ENCODE results near the gene MRM1. TPM values are rescaled to one million over a fixed set of nuclear protein-coding genes. Genes with fewer than 3 reads are reported as not detected.

The MRM1 gene
- total RNA-seq, 1 experiment from 2014 or later, result 10.0 TPM

DNA sequence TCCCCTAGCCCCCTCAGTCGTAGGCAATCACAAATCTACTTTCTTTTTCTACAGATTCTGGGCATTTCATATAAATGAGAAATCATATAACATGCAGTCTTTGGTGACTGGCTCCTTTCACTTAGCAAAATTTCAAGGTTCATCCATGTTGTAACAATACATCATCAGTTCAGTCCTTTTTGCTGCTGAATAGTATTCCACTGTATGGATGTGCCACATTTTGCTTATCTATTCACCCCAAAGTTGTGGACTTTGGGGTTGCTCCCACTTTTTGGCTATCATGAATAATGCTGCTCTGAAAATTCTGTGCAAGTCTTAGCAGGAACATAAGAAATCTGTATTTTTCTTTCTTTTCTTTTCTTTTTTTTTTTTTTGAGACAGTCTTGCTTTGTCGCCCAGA is 39.0 kb downstream of the MRM1 start:
- Mint-ChIP-seq H3K36me3 (ENCODE audit: insufficient read depth, unreplicated experiment) (no peaks in the 10 kb centered on the region), H3K4me3 (ENCODE audit: unreplicated experiment) (no peak overlapping the region), H3K9me3 (ENCODE audit: unreplicated experiment) (no peaks in the 10 kb centered on the region), H3K27me3 (ENCODE audit: insufficient read depth, unreplicated experiment) (peaks cover 96% of the 10 kb centered on the region), H3K4me1 (ENCODE audit: insufficient read depth, unreplicated experiment) (no peaks in the 10 kb centered on the region), H3K27ac (ENCODE audit: low read depth, unreplicated experiment) (no peak overlapping the region)
- ChIA-PET POLR2A (no interaction called here), CTCF (interaction anchor here (2.8 kb wide), 1 partner anchor 407 kb away, joined by 13 read pairs; no protein-coding TSS in a partner anchor)
- no TSS peak for BruUV-seq (replicated peaks)
- intact Hi-C loops (cut with micrococcal nuclease), result no loop called here
- TF ChIP-seq, protein P1, sequence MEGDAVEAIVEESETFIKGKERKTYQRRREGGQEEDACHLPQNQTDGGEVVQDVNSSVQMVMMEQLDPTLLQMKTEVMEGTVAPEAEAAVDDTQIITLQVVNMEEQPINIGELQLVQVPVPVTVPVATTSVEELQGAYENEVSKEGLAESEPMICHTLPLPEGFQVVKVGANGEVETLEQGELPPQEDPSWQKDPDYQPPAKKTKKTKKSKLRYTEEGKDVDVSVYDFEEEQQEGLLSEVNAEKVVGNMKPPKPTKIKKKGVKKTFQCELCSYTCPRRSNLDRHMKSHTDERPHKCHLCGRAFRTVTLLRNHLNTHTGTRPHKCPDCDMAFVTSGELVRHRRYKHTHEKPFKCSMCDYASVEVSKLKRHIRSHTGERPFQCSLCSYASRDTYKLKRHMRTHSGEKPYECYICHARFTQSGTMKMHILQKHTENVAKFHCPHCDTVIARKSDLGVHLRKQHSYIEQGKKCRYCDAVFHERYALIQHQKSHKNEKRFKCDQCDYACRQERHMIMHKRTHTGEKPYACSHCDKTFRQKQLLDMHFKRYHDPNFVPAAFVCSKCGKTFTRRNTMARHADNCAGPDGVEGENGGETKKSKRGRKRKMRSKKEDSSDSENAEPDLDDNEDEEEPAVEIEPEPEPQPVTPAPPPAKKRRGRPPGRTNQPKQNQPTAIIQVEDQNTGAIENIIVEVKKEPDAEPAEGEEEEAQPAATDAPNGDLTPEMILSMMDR (IDR thresholded peaks at IDR 0.05; ENCODE audit: unreplicated experiment), result no peak
- DNase-seq (ENCODE audit: unreplicated experiment), result no peak

DNA sequence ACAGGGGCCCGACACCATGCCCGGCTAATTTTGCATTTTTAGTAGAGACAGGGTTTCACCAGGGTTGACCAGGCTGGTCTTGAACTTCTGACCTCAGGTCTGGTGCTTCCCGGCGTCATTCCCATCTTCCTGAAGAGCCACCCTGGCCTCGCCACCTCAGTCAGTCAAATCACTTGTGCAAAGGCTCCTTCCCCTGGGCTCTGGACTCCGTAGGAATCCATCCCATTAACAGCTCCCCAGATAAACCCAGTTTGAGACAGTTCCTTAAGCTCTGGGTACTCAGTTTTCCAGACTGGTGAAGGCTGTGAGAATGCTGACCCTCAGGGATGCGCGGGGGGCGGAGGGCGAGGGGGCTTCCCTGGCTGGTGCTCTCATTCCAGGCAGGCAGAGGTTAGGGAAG is 39.5 kb downstream of the MRM1 start:
- DNase-seq (ENCODE audit: unreplicated experiment), result no peak
- CTCF ChIA-PET, result interaction anchor here (2.8 kb wide), 1 partner anchor 406 kb away, joined by 13 read pairs; no protein-coding TSS in a partner anchor
- POLR2A ChIA-PET, result no interaction called here
- intact Hi-C loops (cut with micrococcal nuclease), result no loop called here
- H3K4me3 Mint-ChIP-seq (ENCODE audit: unreplicated experiment), result no peak overlapping the region
- peaks cover 97% of the 10 kb centered on the region for H3K27me3 Mint-ChIP-seq (ENCODE audit: insufficient read depth, unreplicated experiment)
- no peaks in the 10 kb centered on the region for H3K4me1 Mint-ChIP-seq (ENCODE audit: insufficient read depth, unreplicated experiment)
- no peaks in the 10 kb centered on the region for H3K9me3 Mint-ChIP-seq (ENCODE audit: unreplicated experiment)
- H3K27ac Mint-ChIP-seq (ENCODE audit: low read depth, unreplicated experiment), result no peak overlapping the region
- no TSS peak for BruUV-seq (replicated peaks)
- no peaks in the 10 kb centered on the region for H3K36me3 Mint-ChIP-seq (ENCODE audit: insufficient read depth, unreplicated experiment)
- TF ChIP-seq, protein P1 (IDR thresholded peaks at IDR 0.05; ENCODE audit: unreplicated experiment), result no peak

DNA sequence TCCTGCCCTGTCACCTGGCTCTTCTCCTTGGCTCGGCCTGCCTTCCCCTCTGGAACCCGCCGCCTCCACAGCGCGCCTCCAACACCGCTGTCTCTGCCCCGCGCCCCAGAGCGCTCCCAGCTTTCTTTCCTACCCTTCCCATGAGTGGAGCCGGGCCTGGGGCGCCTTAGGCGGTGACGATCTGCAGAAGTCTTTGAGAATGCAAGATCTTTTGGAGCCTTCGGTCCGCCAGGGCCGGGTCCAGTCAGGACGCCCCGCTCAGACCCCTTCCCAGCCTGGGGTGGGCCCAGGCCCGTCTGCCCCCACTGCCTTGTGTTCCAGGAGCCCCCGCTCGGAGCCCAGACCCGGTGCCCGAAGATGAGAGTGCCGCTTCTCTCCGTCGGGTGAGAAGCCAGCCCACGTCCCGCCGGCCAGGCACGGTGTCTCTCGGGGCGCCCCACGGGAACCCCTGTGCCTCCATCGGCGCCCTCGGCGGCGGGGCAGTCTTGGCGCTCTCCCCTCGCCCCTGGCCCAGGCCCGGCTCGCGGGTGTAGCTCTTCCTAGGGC is 40.0 kb downstream of the MRM1 start:
- H3K27me3 Mint-ChIP-seq (ENCODE audit: insufficient read depth, unreplicated experiment), result peaks cover 100% of the 10 kb centered on the region
- POLR2A ChIA-PET, result no interaction called here
- DNase-seq (ENCODE audit: unreplicated experiment), result no peak
- H3K36me3 Mint-ChIP-seq (ENCODE audit: insufficient read depth, unreplicated experiment), result no peaks in the 10 kb centered on the region
- H3K27ac Mint-ChIP-seq (ENCODE audit: low read depth, unreplicated experiment), result no peak overlapping the region
- CTCF ChIA-PET, result no interaction called here
- H3K9me3 Mint-ChIP-seq (ENCODE audit: unreplicated experiment), result no peaks in the 10 kb centered on the region
- no TSS peak for BruUV-seq (replicated peaks)
- intact Hi-C loops (cut with micrococcal nuclease), result no loop called here
- TF ChIP-seq, protein P1 (IDR thresholded peaks at IDR 0.05; ENCODE audit: unreplicated experiment), result no peak
- peak overlapping the region; percentile 35 for H3K4me3 Mint-ChIP-seq (ENCODE audit: unreplicated experiment)
- H3K4me1 Mint-ChIP-seq (ENCODE audit: insufficient read depth, unreplicated experiment), result no peaks in the 10 kb centered on the region

DNA sequence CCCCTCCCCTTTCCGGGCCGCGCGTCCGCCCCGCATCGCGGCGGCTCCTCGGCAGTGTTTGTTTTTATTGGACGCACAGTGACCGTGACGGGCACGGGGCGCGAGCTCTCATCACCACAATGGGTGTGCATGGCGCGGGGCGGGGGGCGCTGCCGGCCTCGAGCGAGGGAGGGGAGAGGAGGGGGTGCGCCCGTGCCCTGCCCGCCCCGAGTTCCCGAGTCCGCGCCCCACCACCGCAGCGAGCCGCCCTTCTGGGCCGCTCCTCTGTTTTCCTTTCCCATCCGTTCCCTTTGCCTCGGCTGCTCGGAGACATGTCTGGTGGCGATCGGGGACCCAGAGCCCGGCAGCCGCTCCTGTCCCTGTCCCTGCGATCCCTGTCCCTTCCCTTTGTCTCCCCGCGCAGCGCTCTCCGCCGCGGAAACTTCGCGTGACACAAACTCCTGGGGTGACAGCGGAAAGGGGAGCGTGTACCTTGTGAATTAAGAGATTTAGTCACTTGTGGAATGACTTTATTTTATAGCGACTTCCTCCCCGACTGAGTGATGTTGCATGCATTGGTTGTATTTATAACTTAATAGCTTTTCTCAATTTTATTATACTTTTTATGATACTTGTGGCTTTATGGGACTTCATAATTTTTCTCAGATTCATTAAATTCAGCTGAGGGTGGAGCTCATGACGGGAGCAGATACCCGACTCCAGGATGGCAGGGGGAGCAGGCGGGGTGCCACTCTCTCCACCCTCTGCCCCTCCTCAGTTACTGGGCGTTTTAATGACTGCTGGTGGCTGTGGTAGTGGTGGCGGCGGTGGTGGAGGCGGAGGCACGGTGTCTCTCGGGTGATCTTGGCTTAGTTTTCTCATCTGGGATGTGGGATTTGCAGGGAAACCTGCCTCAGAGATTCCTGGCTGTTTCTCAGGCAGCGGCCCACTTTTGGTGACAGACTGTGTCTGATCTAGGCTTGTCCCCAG is 40.8 kb downstream of the MRM1 start:
- ChIA-PET CTCF (interaction anchor here (0.6 kb wide), 1 partner anchor 504 kb away, joined by 3 read pairs; no protein-coding TSS in a partner anchor), POLR2A (no interaction called here)
- Mint-ChIP-seq H3K4me3 (ENCODE audit: unreplicated experiment) (peak overlapping the region; percentile 35), H3K27ac (ENCODE audit: low read depth, unreplicated experiment) (no peak overlapping the region), H3K9me3 (ENCODE audit: unreplicated experiment) (no peaks in the 10 kb centered on the region), H3K36me3 (ENCODE audit: insufficient read depth, unreplicated experiment) (no peaks in the 10 kb centered on the region), H3K4me1 (ENCODE audit: insufficient read depth, unreplicated experiment) (no peaks in the 10 kb centered on the region), H3K27me3 (ENCODE audit: insufficient read depth, unreplicated experiment) (peaks cover 100% of the 10 kb centered on the region)
- BruUV-seq (replicated peaks), result no TSS peak
- TF ChIP-seq, protein P1 (IDR thresholded peaks at IDR 0.05; ENCODE audit: unreplicated experiment), result no peak
- intact Hi-C loops (cut with micrococcal nuclease), result no loop called here
- no peak for DNase-seq (ENCODE audit: unreplicated experiment)

All from MCF 10A (cell line).